Inflammatory macrophage treated with lipopolysaccharide for 1 hour (primary cell): ENCODE data around the gene PIP4K2C.
"Not testable (repeated sequence)": the region's sequence is repeated elsewhere in the genome, so short reads cannot be mapped to it uniquely, and the experiment has no call there.

Experiments used
- DNase-seq, 2 donors: peaks; one replicate each; pipeline ENCODE4 v3.0.0-alpha.2; 2020 to 2022

PIP4K2C gene

DNA sequence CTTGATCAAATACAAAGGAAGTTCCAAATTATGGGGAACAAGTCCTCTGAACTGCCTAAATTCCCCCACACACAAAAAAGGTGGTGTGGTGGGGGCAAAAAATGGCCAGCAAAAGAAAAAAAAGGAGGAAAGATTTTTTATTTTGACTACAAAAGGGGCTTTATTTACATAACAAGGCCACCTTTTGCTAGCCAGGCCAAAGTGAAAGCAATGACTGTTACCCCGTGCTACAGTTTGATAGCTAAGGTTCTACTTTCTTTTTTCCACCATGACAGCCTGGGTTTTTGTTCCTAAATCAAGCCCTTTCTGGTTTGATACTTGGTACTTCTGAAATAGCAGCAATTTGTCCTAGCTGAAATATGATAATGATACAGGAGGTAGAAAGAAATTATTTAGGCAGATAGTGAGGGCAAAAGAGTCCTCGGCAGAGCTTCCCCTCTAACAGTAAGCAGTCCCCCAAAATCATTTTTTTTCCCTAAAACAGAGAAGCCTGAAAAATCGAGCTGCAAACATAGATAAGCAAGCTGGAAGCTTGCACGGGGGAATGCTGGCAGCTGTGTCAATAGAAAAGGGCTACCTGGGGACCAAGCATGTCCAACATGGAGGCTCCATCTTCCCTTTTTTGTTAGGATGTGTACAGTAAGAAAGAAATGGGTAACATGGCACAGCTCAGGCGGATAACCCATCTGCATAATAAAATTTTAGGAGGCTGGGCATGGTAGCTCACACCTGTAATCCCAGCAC is 50.9 kb downstream of the PIP4K2C start:
- no peak for DNase-seq

DNA sequence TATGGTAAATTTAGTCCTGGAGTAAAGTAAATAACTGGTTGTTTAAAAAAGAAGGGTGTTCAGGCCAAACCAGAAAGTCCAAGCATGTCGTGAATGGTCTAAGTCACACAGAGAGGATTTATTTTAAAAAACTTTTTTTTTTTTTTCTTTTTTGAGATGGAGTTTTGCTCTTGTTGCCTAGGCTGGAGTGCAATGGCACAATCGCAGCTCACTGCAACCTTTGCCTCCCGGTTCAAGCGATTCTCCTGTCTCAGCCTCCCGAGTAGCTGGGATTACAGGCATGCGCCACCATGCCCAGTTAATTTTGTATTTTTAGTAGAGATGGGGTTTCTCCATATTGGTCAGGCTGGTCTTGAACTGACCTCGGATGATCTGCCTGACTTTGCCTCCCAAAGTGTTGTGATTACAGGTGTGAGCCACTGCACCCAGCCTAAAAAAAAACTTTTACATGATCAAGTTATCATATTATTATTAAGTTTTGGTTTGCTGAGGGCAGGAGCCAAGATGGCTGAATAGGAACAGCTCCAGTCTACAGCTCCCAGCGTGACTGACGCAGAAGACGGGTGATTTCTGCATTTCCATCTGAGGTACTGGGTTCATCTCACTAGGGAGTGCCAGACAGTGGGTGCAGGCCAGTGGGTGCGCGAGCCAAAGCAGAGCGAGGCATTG is 55.1 kb downstream of the PIP4K2C start:
- not testable (repeated sequence) for DNase-seq

DNA sequence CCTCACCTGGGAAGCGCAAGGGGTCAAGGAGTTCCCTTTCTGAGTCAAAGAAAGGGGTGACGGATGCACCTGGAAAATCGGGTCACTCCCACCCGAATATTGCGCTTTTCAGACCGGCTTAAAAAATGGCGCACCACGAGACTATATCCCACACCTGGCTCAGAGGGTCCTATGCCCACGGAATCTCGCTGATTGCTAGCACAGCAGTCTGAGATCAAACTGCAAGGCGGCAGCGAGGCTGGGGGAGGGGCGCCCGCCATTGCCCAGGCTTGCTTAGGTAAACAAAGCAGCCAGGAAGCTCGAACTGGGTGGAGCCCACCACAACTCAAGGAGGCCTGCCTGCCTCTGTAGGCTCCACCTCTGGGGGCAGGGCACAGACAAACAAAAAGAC is 55.7 kb downstream of the PIP4K2C start:
- not testable (repeated sequence) for DNase-seq
